ENCODE measurements around the gene RNF227.

RNF227 gene

DNA sequence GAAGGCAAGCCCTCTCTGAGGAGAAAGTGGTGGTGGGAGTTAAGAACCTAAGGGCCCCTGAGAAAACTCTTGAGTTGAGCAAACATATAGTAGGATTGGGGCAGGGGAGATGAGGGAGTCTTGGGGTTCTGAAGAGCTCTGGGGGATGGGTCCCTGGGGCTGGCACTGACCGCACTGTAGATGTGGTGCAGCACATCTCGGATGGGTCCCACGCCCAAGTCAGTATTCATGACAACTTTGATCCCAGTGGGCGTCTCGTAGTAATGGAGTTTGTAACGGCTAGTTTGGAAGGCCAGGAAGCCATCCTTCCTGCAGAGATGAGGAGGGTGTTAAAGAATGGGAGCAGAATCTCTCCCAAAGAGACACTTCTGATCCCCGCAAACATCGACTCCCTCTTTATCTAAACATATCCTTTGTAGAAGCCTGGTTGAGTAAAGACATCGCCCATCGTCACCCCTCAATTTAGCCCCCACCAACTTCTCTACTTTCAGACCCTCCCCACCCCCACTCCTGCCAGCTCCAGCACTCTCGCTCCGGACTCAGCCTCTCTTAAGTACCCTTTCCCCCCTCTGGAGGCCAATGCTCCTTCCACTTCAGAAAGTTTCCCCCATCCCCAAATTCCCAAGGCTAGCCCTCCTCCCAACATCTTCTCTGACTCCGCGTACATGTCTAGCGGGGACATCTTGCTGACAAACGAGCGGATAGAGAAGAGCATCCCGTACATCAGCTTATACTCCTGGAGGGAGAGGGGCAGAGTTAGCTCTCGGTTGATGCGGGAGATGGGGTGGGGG is 14.9 kb upstream of the RNF227 start:
- peak overlapping the region; percentile 90 for H3K4me3 ChIP-seq (ENCODE audit: low read depth, low read length)

GRCh38 chr17:7929158-7930023 is 13.3 kb upstream of the RNF227 start, which contains the start of gene KCNAB3:
TSS of gene KCNAB3 (minus strand) at chr17:7929856. CDS start at chr17:7929435, 421 bp downstream.
- peak within 1 kb of the TSS; percentile 39 for H3K4me3 ChIP-seq (ENCODE audit: low read depth, low read length)

GRCh38 chr17:7927596-7927995 is 11.5 kb upstream of the RNF227 start:
- H3K4me3 ChIP-seq (ENCODE audit: low read depth, low read length), result no peak overlapping the region

- peak overlapping the region; percentile 22 for H3K4me3 ChIP-seq (ENCODE audit: low read depth, low read length)
Observed at GRCh38 chr17:7922845-7923628, 6.9 kb upstream of the RNF227 start.

DNA sequence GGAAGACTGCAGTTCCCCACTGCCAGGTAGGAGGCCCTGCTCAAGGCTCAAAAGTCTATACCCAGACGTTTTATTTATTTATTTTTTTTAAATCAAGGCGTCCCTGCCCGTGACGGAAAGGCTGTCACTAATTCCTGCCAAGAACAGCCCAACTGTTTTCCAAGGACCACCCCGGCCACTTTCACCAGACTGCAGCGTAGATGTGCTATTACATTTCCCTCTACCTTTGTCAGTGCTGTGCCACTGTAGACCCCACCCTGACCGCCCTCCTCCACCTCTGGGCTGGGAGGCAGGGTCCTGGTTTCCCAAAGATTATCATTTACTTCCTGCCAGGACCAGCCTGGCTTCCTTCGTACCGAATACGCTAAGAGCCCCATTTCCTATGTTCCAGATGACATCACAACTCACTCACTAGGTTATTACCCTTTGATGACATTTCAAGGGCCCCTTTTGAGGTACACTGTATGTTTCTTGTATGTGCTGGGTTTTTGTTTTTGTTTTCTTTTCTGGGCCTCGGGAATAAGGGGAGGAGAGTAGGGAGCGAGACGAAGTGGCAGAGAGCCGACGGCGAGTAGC is 6.3 kb upstream of the RNF227 start:
- no peak overlapping the region for H3K4me3 ChIP-seq (ENCODE audit: low read depth, low read length)

- no peak overlapping the region for H3K4me3 ChIP-seq (ENCODE audit: low read depth, low read length)
Observed at GRCh38 chr17:7916808-7917207, 719 bp upstream of the RNF227 start.

DNA sequence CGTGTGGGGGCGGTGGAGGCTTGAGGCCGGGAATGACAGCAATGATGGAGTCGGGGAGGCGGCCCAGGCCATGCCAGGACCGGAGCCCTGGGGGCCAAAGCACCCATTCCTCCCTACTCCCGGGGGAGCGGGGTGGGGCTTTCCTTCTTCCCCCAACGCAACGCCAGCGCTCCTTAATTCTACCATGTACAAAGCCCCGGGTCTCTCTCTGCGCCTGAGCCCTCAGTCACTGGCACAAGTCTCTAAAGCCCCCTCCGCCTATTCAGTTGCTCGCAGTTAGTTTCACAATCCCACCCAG is 245 bp upstream of the RNF227 start:
- H3K4me3 ChIP-seq (ENCODE audit: low read depth, low read length), result no peak overlapping the region

GRCh38 chr17:7915179-7915610 is 894 bp downstream of the RNF227 start:
- peak overlapping the region; percentile 43 for H3K4me3 ChIP-seq (ENCODE audit: low read depth, low read length)

GRCh38 chr17:7912927-7913524 is 3.1 kb downstream of the RNF227 start:
- no peak overlapping the region for H3K4me3 ChIP-seq (ENCODE audit: low read depth, low read length)

DNA sequence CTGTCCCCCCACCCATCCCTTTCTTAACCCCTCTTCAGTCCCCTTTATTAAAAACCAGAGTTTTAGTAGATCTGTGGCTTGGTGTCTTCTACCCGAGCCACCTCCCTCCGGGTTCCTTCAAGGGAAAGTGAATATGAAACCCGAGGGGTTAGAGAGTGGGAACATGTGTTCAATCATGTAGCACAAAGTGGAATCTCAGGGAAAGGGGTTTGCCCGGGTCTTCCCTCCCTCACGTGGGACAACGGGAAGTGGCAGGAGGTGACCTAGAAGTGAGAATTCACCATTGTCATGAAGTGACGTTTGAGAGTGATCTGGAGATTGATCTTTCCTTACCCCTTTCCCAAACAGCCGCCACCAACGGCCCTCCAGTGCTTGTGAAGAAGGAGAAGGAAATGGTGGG is 5.0 kb downstream of the RNF227 start:
- H3K4me3 ChIP-seq (ENCODE audit: low read depth, low read length), result no peak overlapping the region

GRCh38 chr17:7910711-7911110 is 5.4 kb downstream of the RNF227 start:
- H3K4me3 ChIP-seq (ENCODE audit: low read depth, low read length), result no peak overlapping the region

DNA sequence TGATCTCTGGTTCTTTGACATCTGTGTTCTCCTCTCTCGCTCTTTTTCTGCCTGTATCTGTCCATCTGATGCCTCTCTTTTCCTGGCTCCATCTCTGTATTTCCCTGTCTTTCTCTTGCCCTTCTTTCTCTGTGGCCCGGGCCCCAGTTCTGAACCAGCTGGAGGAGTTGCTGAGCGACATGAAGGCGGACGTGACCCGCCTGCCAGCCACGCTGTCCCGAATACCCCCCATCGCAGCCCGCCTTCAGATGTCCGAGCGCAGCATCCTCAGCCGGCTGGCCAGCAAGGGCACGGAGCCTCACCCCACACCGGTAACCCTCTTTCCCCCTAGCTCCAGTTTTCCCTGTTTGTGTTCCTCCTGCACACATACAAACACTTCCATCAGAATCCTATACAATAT is 5.8 kb downstream of the RNF227 start:
- H3K4me3 ChIP-seq (ENCODE audit: low read depth, low read length), result no peak overlapping the region

DNA sequence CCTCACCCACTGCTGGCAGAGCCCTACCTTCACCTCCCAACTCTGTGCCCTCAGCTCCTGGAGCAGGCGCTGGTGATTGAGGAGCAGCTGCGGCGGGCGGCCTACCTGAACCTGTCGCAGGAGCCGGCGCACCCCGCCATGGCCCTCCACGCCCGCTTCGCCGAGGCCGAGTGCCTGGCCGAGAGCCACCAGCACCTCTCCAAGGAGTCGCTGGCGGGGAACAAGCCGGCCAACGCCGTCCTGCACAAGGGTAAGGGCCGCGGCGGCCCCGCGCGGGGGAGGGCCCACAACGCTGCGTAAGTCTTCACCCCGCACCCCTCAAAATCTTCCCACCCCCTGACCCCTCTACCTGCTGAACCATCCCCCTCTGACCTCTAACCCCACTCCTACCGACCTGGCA is 7.0 kb downstream of the RNF227 start:
- no peak overlapping the region for H3K4me3 ChIP-seq (ENCODE audit: low read depth, low read length)

DNA sequence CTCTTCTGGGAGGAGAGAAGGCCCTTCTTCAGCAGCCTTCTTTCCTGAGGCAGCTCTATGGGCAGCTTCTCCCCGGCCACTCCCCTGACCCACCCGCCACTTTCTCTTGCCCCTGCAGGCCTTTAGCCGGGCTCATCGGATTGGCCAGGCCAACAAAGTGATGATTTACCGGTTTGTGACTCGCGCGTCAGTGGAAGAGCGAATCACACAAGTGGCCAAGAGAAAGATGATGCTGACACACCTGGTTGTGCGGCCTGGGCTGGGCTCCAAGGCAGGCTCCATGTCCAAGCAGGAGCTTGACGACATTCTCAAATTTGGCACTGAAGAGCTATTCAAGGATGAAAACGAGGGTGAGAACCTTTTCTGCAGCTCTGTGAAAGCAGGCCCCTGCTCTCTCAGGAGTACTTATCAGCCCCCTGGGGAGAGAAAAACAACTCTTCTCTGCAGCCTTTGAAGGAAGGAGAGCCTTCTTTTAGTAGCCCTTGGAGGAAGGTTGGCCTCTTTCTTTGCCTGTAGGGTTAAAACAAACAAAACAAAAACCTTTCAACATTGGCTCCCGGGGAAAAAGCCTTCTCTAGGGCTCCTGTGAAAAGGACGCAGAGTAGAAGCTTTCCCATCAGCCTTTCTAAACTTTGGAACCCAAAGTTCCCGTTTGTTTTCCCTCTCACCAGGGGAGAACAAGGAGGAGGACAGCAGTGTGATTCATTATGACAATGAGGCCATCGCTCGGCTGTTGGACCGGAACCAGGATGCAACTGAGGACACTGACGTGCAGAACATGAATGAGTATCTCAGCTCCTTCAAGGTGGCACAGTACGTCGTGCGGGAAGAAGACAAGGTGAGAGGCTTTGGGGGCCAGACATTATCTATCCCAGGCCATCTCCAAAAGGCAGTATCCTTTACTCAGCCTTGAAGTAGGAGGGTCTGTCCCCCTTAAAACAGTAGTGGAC is 12.7 kb downstream of the RNF227 start:
- H3K4me3 ChIP-seq (ENCODE audit: low read depth, low read length), result no peak overlapping the region

- H3K4me3 ChIP-seq (ENCODE audit: low read depth, low read length), result no peak overlapping the region
Observed at GRCh38 chr17:7897773-7898172, 18.3 kb downstream of the RNF227 start.

DNA sequence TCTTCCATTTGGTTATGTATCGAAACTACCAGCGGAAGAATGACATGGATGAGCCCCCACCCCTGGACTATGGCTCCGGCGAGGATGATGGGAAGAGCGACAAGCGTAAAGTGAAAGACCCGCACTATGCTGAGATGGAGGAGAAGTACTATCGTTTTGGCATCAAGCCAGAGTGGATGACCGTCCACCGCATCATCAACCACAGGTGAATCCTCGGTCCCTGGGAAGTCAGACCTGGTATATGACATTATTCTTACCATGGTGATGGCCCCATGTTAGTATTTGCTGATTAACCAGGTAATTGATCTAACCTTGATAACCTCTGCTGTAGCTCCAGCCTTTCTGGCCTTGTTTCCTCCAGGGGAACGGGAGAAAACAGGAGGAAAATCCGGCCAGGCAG is 19.0 kb downstream of the RNF227 start:
- H3K4me3 ChIP-seq (ENCODE audit: low read depth, low read length), result no peak overlapping the region

DNA sequence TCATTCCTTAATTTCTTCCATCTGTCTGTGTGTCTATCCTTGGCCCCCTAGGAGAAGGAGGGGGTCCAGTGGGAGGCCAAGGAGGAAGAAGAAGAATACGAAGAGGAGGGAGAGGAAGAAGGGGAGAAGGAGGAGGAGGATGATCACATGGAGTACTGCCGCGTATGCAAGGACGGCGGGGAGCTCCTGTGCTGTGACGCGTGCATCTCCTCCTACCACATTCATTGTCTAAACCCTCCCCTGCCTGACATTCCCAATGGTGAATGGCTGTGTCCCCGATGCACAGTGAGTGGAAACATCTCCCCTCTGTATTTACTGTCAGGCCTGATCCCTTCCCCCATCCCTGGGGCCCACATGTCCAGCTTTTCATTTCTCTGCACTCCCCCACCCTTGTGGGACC is 21.2 kb downstream of the RNF227 start:
- no peak overlapping the region for H3K4me3 ChIP-seq (ENCODE audit: low read depth, low read length)

DNA sequence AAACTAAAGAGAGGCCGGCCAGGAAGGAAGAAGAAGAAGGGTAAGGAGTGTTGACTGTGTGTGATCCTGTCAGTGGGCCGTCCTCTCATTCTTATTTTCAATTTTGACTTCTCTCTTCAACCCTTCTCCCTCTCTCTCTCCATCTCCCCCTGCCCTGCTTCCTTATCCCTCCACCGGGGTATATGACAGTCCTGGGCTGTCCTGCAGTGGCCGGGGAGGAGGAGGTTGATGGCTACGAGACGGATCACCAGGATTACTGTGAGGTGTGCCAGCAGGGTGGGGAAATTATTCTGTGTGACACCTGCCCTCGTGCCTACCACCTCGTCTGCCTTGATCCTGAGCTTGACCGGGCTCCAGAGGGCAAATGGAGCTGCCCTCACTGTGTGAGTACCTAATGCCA is 21.9 kb downstream of the RNF227 start:
- H3K4me3 ChIP-seq (ENCODE audit: low read depth, low read length), result no peak overlapping the region

DNA sequence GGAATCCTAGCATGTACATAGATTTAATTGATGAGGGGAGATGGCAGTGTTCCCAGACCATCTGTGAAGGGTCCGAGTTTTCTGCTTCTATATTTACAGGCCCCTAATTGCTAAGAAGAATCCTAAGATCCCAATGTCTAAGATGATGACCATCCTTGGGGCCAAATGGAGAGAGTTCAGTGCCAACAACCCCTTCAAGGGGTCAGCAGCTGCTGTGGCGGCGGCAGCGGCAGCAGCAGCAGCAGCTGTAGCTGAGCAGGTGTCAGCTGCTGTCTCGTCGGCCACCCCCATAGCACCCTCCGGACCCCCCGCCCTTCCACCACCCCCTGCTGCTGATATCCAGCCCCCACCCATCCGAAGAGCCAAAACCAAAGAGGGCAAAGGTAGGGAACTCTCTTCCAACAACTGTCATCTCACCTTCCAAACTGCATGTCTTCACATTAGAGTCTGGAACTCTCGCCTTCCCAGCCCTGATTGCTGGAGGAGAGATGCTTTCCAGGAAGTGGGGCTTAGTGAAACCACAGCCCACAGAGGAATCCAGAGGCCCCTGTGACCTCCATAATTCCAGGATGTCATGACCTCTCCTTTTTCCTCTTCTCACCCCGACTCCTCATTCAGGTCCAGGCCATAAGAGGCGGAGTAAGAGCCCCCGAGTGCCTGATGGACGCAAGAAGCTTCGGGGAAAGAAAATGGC is 22.8 kb downstream of the RNF227 start:
- H3K4me3 ChIP-seq (ENCODE audit: low read depth, low read length), result no peak overlapping the region

Data from iPS-11a (cell line).